Coronary artery (tissue), 2 donors: ENCODE measurements around the gene XIRP1.

Experiments
- DNase-seq: peaks from one replicate; pipeline ENCODE4 v3.0.0-alpha.2; 2017; ENCODE audit warnings: low spot score
- H3K27ac ChIP-seq, 2 donors: fragments of 200-600 bp; sonication (generic); one replicate each; pipeline ENCODE4 v1.5.1; 2016 to 2019
- H3K4me3 ChIP-seq: fragments of 200-600 bp; sonication (generic); 2 replicates; pipeline ENCODE4 v1.5.1; 2016; ENCODE audit warnings: mild to moderate bottlenecking, moderate library complexity
- TF ChIP-seq, protein P1 (sequence below): fragments of 200-600 bp; sonication (generic); IDR thresholded peaks from one replicate; pipeline ENCODE4 v1.5.1; 2019; ENCODE audit warnings: antibody characterized with exemption

Gene XIRP1

DNA sequence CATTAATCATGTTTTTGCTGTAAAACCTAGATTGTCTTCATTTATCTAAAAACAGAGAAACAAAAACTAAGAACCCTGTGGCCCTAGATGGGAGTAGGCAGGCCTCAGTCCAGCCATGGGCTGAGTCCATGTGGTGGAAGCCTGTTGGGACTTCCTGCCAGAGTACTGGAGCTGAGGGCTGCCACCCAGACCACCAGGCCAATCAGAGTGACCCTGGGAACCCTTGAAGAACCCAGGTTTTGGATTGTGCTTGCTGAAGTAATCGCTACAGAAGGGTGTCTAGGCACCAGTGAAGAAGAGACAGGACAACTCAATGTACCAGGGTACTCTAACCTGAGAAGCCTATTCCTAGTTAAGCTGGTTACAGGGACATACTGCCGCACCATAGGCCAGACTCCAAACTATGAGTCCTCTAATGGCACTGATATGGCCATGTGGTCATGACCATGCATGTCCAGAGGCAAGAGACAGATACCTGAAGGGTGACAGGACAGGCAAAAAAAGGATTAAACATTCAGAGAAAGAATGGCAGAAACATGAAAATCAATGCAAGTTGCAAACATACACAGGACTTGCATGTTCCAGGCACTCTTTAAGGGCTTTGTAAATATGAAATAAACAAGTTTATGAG is 51.9 kb downstream of the XIRP1 start:
- no peak for DNase-seq
- Histone ChIP-seq H3K4me3 (no peak overlapping the region), H3K27ac (peak overlapping the region; percentile 12 to 72)
- TF ChIP-seq, protein P1, sequence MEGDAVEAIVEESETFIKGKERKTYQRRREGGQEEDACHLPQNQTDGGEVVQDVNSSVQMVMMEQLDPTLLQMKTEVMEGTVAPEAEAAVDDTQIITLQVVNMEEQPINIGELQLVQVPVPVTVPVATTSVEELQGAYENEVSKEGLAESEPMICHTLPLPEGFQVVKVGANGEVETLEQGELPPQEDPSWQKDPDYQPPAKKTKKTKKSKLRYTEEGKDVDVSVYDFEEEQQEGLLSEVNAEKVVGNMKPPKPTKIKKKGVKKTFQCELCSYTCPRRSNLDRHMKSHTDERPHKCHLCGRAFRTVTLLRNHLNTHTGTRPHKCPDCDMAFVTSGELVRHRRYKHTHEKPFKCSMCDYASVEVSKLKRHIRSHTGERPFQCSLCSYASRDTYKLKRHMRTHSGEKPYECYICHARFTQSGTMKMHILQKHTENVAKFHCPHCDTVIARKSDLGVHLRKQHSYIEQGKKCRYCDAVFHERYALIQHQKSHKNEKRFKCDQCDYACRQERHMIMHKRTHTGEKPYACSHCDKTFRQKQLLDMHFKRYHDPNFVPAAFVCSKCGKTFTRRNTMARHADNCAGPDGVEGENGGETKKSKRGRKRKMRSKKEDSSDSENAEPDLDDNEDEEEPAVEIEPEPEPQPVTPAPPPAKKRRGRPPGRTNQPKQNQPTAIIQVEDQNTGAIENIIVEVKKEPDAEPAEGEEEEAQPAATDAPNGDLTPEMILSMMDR = no peak

DNA sequence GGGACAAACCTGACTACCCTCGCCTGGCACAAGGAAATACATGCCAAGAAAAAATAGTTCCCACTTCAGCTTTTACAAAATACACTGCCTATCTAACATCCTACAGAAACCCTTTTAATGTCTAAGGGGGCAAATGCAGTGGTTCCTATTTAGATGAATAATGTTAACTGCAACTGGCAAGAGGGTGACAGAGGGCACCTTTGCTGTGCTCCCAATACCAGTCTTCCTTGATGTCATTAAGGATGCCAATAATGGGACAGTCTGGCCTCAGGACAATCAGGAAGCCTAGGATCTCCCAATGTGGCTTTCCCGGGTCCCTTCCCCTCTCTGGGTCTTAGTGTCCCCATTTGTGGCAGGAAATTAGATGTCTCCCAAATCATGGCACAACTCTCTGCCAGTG is 53.0 kb downstream of the XIRP1 start:
- TF ChIP-seq, protein P1 = no peak
- DNase-seq = no peak
- H3K4me3 ChIP-seq = no peak overlapping the region
- peak overlapping the region; percentile 12 to 21 for H3K27ac ChIP-seq

DNA sequence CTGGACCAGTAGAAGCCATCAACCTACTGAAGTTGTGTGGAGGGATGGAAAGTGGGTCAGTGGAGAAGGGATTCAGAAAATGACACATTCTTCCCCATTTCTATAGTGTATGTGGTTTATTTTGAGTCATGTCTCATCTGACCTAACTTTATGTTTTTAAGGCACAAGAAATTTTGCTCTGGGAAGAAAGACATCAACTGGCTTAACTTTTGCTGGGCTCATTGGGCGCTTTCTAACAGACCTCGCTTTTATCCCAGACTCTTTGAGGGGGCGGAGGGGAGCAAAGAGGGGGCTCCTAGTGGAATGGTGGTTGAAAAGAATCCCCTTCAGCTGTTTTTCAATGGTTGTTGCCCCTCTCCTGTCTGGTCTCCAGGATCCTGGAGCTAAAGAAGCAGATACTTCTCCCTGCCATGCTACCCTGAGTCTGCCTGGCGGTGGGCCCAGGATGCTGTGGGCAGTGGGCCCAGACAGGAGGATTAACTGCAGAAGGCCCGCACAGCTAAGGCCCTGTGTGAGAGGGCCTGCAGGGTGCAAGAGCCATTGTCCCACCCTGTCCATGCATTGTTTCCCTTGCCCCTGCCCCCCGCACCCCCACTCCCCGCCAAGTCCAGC is 53.5 kb downstream of the XIRP1 start:
- peak; percentile 54 for DNase-seq
- peak overlapping the region in 1 of 2 donors; percentile 21 for H3K27ac ChIP-seq
- TF ChIP-seq, protein P1 = no peak

DNA sequence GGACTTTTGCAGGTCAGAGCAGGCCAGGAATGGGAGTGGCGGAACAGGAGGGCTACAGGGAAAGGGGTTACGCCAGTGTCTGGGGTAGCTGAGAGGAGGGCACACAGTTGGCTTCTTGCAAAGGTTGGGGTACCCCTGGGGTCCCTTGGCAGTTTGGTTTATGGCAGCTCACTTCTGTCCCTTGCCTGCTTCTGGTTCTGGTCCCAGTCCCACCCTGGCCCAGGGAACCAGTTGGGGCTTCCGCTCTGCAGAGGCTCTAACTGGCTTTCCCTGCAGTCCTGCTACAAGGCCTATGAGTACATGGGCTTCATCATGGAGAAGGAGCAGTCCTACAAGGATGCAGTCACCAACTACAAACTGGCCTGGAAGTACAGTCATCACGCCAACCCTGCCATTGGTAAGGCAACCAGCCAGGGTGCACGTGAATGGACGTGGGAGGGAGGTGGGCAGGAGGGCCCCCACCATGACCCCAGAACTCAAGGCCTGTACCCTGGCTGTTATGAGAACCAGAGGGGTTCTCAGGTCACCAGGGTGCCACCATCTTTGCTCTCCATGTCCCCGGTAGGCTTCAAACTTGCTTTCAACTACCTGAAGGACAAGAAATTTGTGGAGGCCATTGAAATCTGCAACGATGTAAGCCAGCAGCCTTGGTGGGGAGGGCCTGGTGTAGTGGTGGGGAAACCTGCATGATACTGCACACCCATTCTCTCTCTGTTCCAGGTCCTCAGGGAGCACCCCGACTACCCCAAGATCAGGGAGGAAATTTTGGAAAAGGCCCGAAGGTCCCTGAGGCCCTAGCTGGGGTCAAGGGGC is 54.2 kb downstream of the XIRP1 start:
- H3K27ac ChIP-seq = peak overlapping the region in 1 of 2 donors; percentile 21
- H3K4me3 ChIP-seq = no peak overlapping the region
- DNase-seq = no peak
- TF ChIP-seq, protein P1 = no peak

More for the DNA sequence above, 53.5 kb downstream of the XIRP1 start:
- no peak overlapping the region for H3K4me3 ChIP-seq

DNA sequence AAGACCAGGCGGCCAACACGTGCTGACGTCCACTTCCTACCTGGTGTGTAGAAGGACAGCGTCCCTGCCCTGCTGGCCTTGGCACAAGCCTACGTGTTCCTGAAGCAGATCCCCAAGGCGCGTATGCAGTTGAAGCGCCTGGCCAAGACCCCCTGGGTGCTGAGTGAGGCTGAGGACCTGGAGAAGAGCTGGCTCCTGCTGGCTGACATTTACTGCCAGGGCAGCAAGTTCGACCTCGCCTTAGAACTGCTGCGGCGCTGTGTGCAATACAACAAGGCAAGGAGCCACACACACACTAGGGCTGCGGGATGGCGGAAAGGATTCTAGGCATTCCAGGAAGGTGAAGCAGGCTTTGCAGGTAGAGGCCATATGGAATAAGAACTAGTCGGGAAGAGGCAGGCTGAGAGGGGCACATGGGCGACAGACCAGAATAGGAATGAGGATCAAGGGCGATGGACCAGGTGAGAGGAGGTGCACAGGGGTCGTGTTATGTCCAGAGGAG is 54.9 kb downstream of the XIRP1 start:
- Histone ChIP-seq H3K27ac (no peak overlapping the region), H3K4me3 (no peak overlapping the region)
- no peak for DNase-seq
- TF ChIP-seq, protein P1 = no peak

DNA sequence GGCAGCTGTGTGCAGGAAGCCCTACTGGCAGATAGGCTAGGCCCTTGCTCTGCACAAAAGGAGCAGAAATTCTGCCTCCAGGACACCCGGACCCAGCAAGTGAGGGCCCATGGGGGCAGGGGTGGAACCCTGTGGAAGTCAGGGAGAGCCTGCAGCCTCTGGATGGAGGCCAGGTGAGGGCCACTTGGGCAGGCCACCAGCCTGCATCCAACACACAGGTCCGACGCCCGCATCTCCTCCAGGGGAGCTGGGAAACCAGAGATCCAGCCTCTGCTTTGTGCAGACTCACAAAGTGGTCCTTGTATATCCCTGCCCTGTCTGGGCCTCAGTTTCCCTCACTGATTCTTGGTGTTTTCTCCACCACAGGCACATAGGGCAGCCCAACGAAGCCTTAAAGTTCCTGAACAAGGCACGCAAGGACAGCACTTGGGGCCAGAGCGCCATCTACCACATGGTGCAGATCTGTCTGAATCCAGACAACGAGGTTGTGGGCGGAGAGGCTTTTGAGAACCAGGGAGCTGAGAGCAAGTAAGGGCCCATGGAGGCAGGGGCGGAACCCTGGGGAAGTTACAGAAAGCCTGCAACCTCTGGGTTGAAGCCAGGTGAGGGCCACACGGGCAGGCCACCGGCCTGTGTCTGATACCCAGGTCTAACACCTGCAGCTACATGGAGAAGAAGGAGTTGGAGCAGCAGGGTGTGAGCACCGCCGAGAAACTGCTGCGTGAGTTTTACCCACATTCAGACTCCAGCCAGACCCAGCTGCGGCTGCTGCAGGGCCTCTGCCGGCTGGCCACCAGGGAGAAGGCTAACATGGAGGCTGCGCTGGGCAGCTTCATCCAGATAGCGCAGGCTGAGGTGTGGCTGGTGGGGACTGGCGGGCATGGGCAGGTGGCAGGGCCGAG is 55.6 kb downstream of the XIRP1 start:
- H3K27ac ChIP-seq = no peak overlapping the region
- TF ChIP-seq, protein P1 = no peak
- peak; percentile 73 for DNase-seq
- no peak overlapping the region for H3K4me3 ChIP-seq
